ENCODE results near the gene UGT2A3. TPM values are rescaled to one million over a fixed set of nuclear protein-coding genes. Genes with fewer than 3 reads are reported as not detected.

UGT2A3 gene
- total RNA-seq, 1 experiment from 2014 or later, result 2.5 TPM

GRCh38 chr4:68950033-68950432 is 1.6 kb downstream of the UGT2A3 start:
- Histone ChIP-seq H3K4me3 (ENCODE audit: low read depth, low read length) (no peak overlapping the region), H3K4me1 (peaks cover 29% of the 10 kb centered on the region), H3K27me3 (replicated peaks; ENCODE audit: control insufficient read depth, insufficient read depth, low read length) (no peaks in the 10 kb centered on the region), H3K9me3 (peaks cover 11% of the 10 kb centered on the region), H3K36me3 (ENCODE audit: control insufficient read depth, insufficient read depth, low read length) (no peaks in the 10 kb centered on the region; the same call in 1 of the 2 replicates)
- intact Hi-C loops (cut with micrococcal nuclease; ENCODE audit: unreplicated experiment), result no loop called here
- no peak for TF ChIP-seq CTCF (IDR thresholded peaks at IDR 0.05; ENCODE audit: insufficient read depth in 1 of 2, low read depth in 1 of 2, low read length in 1 of 2, severe bottlenecking in 1 of 2, unreplicated experiment in 1 of 2)
- H3K9me3 Mint-ChIP-seq (ENCODE audit: unreplicated experiment), result peaks cover 18% of the 10 kb centered on the region
- ChIA-PET CTCF (no interaction called here), POLR2A (no interaction called here)
- H3K4me3 Mint-ChIP-seq (ENCODE audit: unreplicated experiment), result no peak overlapping the region
- H3K36me3 Mint-ChIP-seq (ENCODE audit: insufficient read depth, unreplicated experiment), result no peaks in the 10 kb centered on the region
- DNase-seq, result no peak
- no TSS peak for BruUV-seq (replicated peaks)
- no peak overlapping the region for H3K27ac Mint-ChIP-seq (ENCODE audit: unreplicated experiment)
- no peaks in the 10 kb centered on the region for H3K27me3 Mint-ChIP-seq (ENCODE audit: insufficient read depth, unreplicated experiment)
- peaks cover 13% of the 10 kb centered on the region for H3K4me1 Mint-ChIP-seq (ENCODE audit: low read depth, unreplicated experiment)

GRCh38 chr4:68948985-68949384 is 2.6 kb downstream of the UGT2A3 start:
- Histone ChIP-seq H3K4me1 (peaks cover 25% of the 10 kb centered on the region), H3K36me3 (ENCODE audit: control insufficient read depth, insufficient read depth, low read length) (no peaks in the 10 kb centered on the region; the same call in 1 of the 2 replicates), H3K9me3 (peaks cover 11% of the 10 kb centered on the region), H3K4me3 (ENCODE audit: low read depth, low read length) (no peak overlapping the region), H3K27me3 (replicated peaks; ENCODE audit: control insufficient read depth, insufficient read depth, low read length) (no peaks in the 10 kb centered on the region)
- Mint-ChIP-seq H3K27me3 (ENCODE audit: insufficient read depth, unreplicated experiment) (no peaks in the 10 kb centered on the region), H3K27ac (ENCODE audit: unreplicated experiment) (no peak overlapping the region), H3K4me3 (ENCODE audit: unreplicated experiment) (no peak overlapping the region), H3K9me3 (ENCODE audit: unreplicated experiment) (peaks cover 10% of the 10 kb centered on the region), H3K36me3 (ENCODE audit: insufficient read depth, unreplicated experiment) (no peaks in the 10 kb centered on the region), H3K4me1 (ENCODE audit: low read depth, unreplicated experiment) (peaks cover 5% of the 10 kb centered on the region)
- TF ChIP-seq CTCF (IDR thresholded peaks at IDR 0.05; ENCODE audit: insufficient read depth in 1 of 2, low read depth in 1 of 2, low read length in 1 of 2, severe bottlenecking in 1 of 2, unreplicated experiment in 1 of 2), result no peak
- no TSS peak for BruUV-seq (replicated peaks)
- POLR2A ChIA-PET, result no interaction called here
- intact Hi-C loops (cut with micrococcal nuclease; ENCODE audit: unreplicated experiment), result no loop called here
- CTCF ChIA-PET, result interaction anchor here (0.6 kb wide), 1 partner anchor 452 kb away, joined by 6 read pairs; no protein-coding TSS in a partner anchor
- DNase-seq, result no peak

GRCh38 chr4:68948044-68948743 is 3.4 kb downstream of the UGT2A3 start:
- no peak overlapping the region for H3K4me3 ChIP-seq (ENCODE audit: low read depth, low read length)
- no peaks in the 10 kb centered on the region for H3K27me3 ChIP-seq (replicated peaks; ENCODE audit: control insufficient read depth, insufficient read depth, low read length)
- H3K36me3 Mint-ChIP-seq (ENCODE audit: insufficient read depth, unreplicated experiment), result no peaks in the 10 kb centered on the region
- no peaks in the 10 kb centered on the region; the same call in 1 of the 2 replicates for H3K36me3 ChIP-seq (ENCODE audit: control insufficient read depth, insufficient read depth, low read length)
- intact Hi-C loops (cut with micrococcal nuclease; ENCODE audit: unreplicated experiment), result no loop called here
- TF ChIP-seq CTCF (IDR thresholded peaks at IDR 0.05; ENCODE audit: insufficient read depth in 1 of 2, low read depth in 1 of 2, low read length in 1 of 2, severe bottlenecking in 1 of 2, unreplicated experiment in 1 of 2), result no peak
- CTCF ChIA-PET, result interaction anchor here (0.6 kb wide), 1 partner anchor 452 kb away, joined by 6 read pairs; no protein-coding TSS in a partner anchor
- H3K4me1 Mint-ChIP-seq (ENCODE audit: low read depth, unreplicated experiment), result no peaks in the 10 kb centered on the region
- H3K27me3 Mint-ChIP-seq (ENCODE audit: insufficient read depth, unreplicated experiment), result no peaks in the 10 kb centered on the region
- H3K4me1 ChIP-seq, result peaks cover 17% of the 10 kb centered on the region
- H3K9me3 Mint-ChIP-seq (ENCODE audit: unreplicated experiment), result peaks cover 10% of the 10 kb centered on the region
- no TSS peak for BruUV-seq (replicated peaks)
- no peak overlapping the region for H3K27ac Mint-ChIP-seq (ENCODE audit: unreplicated experiment)
- DNase-seq, result no peak
- H3K9me3 ChIP-seq, result peaks cover 11% of the 10 kb centered on the region
- H3K4me3 Mint-ChIP-seq (ENCODE audit: unreplicated experiment), result no peak overlapping the region
- POLR2A ChIA-PET, result interaction anchor here (0.7 kb wide), 1 partner anchor 1890 kb away, joined by 3 read pairs; no protein-coding TSS in a partner anchor
